GM23338 (cell line): Measurements from ENCODE around the gene KRTAP9-2. TPM values are rescaled to one million over a fixed set of nuclear protein-coding genes. Genes with fewer than 3 reads are reported as not detected.
"Not testable (repeated sequence)": the region's sequence is repeated elsewhere in the genome, so short reads cannot be mapped to it uniquely, and the experiment has no call there.

Experiments used
- ATAC-seq: fragments of 200-7000 bp; cut with Tn5 transposase; 3 replicates; pipeline ENCODE4 v1.9.1; 2020
- DNase-seq: peaks from one replicate; pipeline ENCODE4 v3.0.0-alpha.2; 2015; ENCODE audit warnings: low spot score
- H2AFZ ChIP-seq: fragments of 200-600 bp; sonication (generic); 2 replicates; pipeline ENCODE4 v1.8.0; 2016; ENCODE audit warnings: antibody characterized with exemption, mild to moderate bottlenecking, moderate library complexity
- H3F3A ChIP-seq: fragments of 200-600 bp; sonication (generic); replicated peaks from 2 replicates; pipeline ENCODE4 v1.8.0; 2017; ENCODE audit warnings: antibody characterized with exemption, mixed run types, low read depth
- H3K27ac ChIP-seq: fragments of 200-600 bp; sonication (generic); 2 replicates; pipeline ENCODE4 v1.6.1; 2016; ENCODE audit warnings: low read depth
- H3K27me3 ChIP-seq: fragments of 200-600 bp; sonication (generic); 2 replicates; pipeline ENCODE4 v1.8.0; 2016; ENCODE audit warnings: mild to moderate bottlenecking, mixed run types, moderate library complexity; ENCODE audit not compliant: insufficient read depth
- H3K36me3 ChIP-seq: fragments of 200-600 bp; sonication (generic); 2 replicates; pipeline ENCODE4 v1.8.0; 2016; ENCODE audit warnings: mild to moderate bottlenecking; ENCODE audit not compliant: insufficient read depth
- H3K4me1 ChIP-seq: fragments of 200-600 bp; sonication (generic); 2 replicates; pipeline ENCODE4 v1.8.0; 2016; ENCODE audit warnings: mild to moderate bottlenecking, moderate library complexity; ENCODE audit not compliant: insufficient read depth
- H3K4me2 ChIP-seq: fragments of 200-600 bp; sonication (generic); 2 replicates; pipeline ENCODE4 v1.7.1; 2017; ENCODE audit warnings: mixed run types
- H3K4me3 ChIP-seq: fragments of 200-600 bp; sonication (generic); 2 replicates; pipeline ENCODE4 v1.6.1; 2016; ENCODE audit warnings: mixed run types
- H3K79me2 ChIP-seq: fragments of 200-600 bp; sonication (generic); replicated peaks from 2 replicates; pipeline ENCODE4 v1.8.0; 2017; ENCODE audit warnings: mild to moderate bottlenecking; ENCODE audit not compliant: insufficient read depth
- H3K9me2 ChIP-seq: fragments of 200-600 bp; sonication (generic); 2 replicates; pipeline ENCODE4 v1.8.0; 2017; ENCODE audit not compliant: insufficient read depth
- H4K20me1 ChIP-seq: fragments of 200-600 bp; sonication (generic); replicated peaks from 2 replicates; pipeline ENCODE4 v1.8.0; 2017; ENCODE audit warnings: mild to moderate bottlenecking; ENCODE audit not compliant: insufficient read depth
- H3K27ac Mint-ChIP-seq: 2 replicates; pipeline ENCODE4 v1.8.0; 2020; ENCODE audit warnings: inconsistent platforms, mild to moderate bottlenecking, moderate library complexity, mixed read lengths
- H3K27me3 Mint-ChIP-seq: 3 replicates; pipeline ENCODE4 v1.8.0; 2022; ENCODE audit warnings: low read depth, mild to moderate bottlenecking, moderate library complexity, mixed read lengths, inconsistent platforms; ENCODE audit not compliant: insufficient read depth, poor library complexity
- H3K36me3 Mint-ChIP-seq: 3 replicates; pipeline ENCODE4 v1.8.0; 2021; ENCODE audit warnings: low read depth, mild to moderate bottlenecking, inconsistent platforms, moderate library complexity, mixed read lengths
- H3K4me1 Mint-ChIP-seq: 3 replicates; pipeline ENCODE4 v1.8.0; 2020; ENCODE audit warnings: mild to moderate bottlenecking, inconsistent platforms, mixed read lengths
- H3K4me3 Mint-ChIP-seq: 3 replicates; pipeline ENCODE4 v1.8.0; 2021; ENCODE audit warnings: moderate library complexity, mild to moderate bottlenecking, inconsistent platforms, mixed read lengths
- H3K9me3 Mint-ChIP-seq: 3 replicates; pipeline ENCODE4 v1.8.0; 2020; ENCODE audit warnings: moderate library complexity, mild to moderate bottlenecking, inconsistent platforms, mixed read lengths
- JUNB ChIP-seq: IDR thresholded peaks from one replicate; pipeline ENCODE4 v1.6.1; 2016; ENCODE audit warnings: antibody characterized with exemption; ENCODE audit not compliant: unreplicated experiment
- NANOG ChIP-seq: IDR thresholded peaks from 2 replicates; pipeline ENCODE4 v1.6.1; 2016; ENCODE audit warnings: antibody characterized with exemption, borderline replicate concordance
- POLR2AphosphoS5 ChIP-seq: IDR thresholded peaks from 2 replicates; pipeline ENCODE4 v1.6.1; 2016; ENCODE audit warnings: antibody characterized with exemption, low read depth
- ZNF331 ChIP-seq: fragments of 250-450 bp; sonication (Bioruptor Pico); IDR thresholded peaks from 2 replicates; pipeline ENCODE4 v1.5.0; 2020; ENCODE audit warnings: low read depth, mild to moderate bottlenecking, moderate library complexity
- polyA plus RNA-seq: library from polyadenylated mRNA; unstranded; fragments of >200 nt; fragmentation: Nextera tagmentation; extraction: Ambion mirVana; gene quantifications from 2 replicates; pipeline ENCODE4 v1.2.1, GENCODE V29; 2016
- total RNA-seq: library from RNA; depleted of rRNA; stranded (reverse); fragments of >200 nt; shearing (Covaris generic); gene quantifications from 2 replicates; pipeline ENCODE4 v1.2.3, GENCODE V29; 2014
- TF ChIP-seq, protein P1 (sequence below): fragments of 250-450 bp; sonication (Bioruptor Pico); IDR thresholded peaks from 2 replicates; pipeline ENCODE4 v1.5.0; 2020; ENCODE audit warnings: mild to moderate bottlenecking, moderate library complexity
- TF ChIP-seq, protein P2 (sequence below): IDR thresholded peaks from 2 replicates; pipeline ENCODE4 v1.6.1; 2016; ENCODE audit warnings: antibody characterized with exemption

KRTAP9-2 gene
- total and polyA plus RNA-seq, 2 experiments from 2014 or later: not detected

GRCh38 chr17:41254861-41255260 lies 28.4 kb downstream of the KRTAP9-2 start (continued):
- TF ChIP-seq, protein P1, sequence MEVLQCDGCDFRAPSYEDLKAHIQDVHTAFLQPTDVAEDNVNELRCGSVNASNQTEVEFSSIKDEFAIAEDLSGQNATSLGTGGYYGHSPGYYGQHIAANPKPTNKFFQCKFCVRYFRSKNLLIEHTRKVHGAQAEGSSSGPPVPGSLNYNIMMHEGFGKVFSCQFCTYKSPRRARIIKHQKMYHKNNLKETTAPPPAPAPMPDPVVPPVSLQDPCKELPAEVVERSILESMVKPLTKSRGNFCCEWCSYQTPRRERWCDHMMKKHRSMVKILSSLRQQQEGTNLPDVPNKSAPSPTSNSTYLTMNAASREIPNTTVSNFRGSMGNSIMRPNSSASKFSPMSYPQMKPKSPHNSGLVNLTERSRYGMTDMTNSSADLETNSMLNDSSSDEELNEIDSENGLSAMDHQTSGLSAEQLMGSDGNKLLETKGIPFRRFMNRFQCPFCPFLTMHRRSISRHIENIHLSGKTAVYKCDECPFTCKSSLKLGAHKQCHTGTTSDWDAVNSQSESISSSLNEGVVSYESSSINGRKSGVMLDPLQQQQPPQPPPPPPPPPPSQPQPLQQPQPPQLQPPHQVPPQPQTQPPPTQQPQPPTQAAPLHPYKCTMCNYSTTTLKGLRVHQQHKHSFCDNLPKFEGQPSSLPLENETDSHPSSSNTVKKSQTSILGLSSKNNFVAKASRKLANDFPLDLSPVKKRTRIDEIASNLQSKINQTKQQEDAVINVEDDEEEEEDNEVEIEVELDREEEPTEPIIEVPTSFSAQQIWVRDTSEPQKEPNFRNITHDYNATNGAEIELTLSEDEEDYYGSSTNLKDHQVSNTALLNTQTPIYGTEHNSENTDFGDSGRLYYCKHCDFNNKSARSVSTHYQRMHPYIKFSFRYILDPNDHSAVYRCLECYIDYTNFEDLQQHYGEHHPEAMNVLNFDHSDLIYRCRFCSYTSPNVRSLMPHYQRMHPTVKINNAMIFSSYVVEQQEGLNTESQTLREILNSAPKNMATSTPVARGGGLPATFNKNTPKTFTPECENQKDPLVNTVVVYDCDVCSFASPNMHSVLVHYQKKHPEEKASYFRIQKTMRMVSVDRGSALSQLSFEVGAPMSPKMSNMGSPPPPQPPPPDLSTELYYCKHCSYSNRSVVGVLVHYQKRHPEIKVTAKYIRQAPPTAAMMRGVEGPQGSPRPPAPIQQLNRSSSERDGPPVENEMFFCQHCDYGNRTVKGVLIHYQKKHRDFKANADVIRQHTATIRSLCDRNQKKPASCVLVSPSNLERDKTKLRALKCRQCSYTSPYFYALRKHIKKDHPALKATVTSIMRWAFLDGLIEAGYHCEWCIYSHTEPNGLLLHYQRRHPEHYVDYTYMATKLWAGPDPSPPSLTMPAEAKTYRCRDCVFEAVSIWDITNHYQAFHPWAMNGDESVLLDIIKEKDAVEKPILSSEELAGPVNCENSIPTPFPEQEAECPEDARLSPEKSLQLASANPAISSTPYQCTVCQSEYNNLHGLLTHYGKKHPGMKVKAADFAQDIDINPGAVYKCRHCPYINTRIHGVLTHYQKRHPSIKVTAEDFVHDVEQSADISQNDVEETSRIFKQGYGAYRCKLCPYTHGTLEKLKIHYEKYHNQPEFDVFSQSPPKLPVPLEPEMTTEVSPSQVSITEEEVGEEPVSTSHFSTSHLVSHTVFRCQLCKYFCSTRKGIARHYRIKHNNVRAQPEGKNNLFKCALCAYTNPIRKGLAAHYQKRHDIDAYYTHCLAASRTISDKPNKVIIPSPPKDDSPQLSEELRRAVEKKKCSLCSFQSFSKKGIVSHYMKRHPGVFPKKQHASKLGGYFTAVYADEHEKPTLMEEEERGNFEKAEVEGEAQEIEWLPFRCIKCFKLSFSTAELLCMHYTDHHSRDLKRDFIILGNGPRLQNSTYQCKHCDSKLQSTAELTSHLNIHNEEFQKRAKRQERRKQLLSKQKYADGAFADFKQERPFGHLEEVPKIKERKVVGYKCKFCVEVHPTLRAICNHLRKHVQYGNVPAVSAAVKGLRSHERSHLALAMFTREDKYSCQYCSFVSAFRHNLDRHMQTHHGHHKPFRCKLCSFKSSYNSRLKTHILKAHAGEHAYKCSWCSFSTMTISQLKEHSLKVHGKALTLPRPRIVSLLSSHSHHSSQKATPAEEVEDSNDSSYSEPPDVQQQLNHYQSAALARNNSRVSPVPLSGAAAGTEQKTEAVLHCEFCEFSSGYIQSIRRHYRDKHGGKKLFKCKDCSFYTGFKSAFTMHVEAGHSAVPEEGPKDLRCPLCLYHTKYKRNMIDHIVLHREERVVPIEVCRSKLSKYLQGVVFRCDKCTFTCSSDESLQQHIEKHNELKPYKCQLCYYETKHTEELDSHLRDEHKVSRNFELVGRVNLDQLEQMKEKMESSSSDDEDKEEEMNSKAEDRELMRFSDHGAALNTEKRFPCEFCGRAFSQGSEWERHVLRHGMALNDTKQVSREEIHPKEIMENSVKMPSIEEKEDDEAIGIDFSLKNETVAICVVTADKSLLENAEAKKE (CRISPR knock-in tag): no peak
- TF ChIP-seq JUNB (no peak), ZNF331 (CRISPR knock-in tag) (no peak), POLR2AphosphoS5 (no peak), NANOG (no peak)
- TF ChIP-seq, protein P2, sequence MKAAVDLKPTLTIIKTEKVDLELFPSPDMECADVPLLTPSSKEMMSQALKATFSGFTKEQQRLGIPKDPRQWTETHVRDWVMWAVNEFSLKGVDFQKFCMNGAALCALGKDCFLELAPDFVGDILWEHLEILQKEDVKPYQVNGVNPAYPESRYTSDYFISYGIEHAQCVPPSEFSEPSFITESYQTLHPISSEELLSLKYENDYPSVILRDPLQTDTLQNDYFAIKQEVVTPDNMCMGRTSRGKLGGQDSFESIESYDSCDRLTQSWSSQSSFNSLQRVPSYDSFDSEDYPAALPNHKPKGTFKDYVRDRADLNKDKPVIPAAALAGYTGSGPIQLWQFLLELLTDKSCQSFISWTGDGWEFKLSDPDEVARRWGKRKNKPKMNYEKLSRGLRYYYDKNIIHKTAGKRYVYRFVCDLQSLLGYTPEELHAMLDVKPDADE: no peak

- H3K27me3 ChIP-seq: not testable (repeated sequence)
These were observed 29.2 kb downstream of the KRTAP9-2 start, which contains the start of gene KRTAP9-9 for GRCh38 chr17:41255381-41256290. TSS of gene KRTAP9-9 (plus strand) at chr17:41255384.

More at GRCh38 chr17:41255381-41256290, 29.2 kb downstream of the KRTAP9-2 start, which contains the start of gene KRTAP9-9:
- not testable (repeated sequence) for H4K20me1 ChIP-seq, H3K36me3 ChIP-seq, ATAC-seq, H3K4me1 ChIP-seq, H3K4me2 ChIP-seq, H2AFZ ChIP-seq, H3K36me3 Mint-ChIP-seq, H3K9me2 ChIP-seq, H3K4me3 Mint-ChIP-seq, H3K4me1 Mint-ChIP-seq, H3F3A ChIP-seq, H3K79me2 ChIP-seq, H3K27ac Mint-ChIP-seq, H3K27ac ChIP-seq, DNase-seq, H3K4me3 ChIP-seq, H3K27me3 Mint-ChIP-seq, H3K9me3 Mint-ChIP-seq
